ENCODE data around the gene OR10A6. TPM values are rescaled to one million over a fixed set of nuclear protein-coding genes. Genes with fewer than 3 reads are reported as not detected.

The OR10A6 gene
- total and polyA plus RNA-seq, 12 donors: not detected

DNA sequence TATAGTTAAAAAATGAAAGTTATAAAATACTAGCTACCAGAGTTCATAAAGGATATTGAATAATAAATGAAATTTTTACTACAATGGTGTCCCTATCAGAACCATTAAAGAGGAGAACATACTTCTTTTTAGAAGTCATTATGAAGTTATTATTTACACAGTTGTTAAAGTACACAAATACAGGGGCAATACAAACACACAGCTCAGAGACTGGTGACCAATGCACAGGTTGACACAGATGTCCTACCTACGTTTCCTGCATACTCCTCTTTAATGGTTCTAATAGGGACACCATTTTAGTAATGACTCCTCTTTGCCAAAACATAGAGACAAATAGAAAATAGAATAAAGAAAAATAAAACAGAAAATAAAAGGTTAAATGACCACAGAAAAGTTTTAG, 24.1 kb upstream of the OR10A6 start:
- no peak for DNase-seq
- H3K4me1 ChIP-seq: no peaks in the 10 kb centered on the region
- ATAC-seq: no peak
- WGBS, 2 donors: 67 to 69% methylated on average over 1 of the region's 1 CpG
- H3K36me3 ChIP-seq: no peaks in the 10 kb centered on the region
- H3K4me3 ChIP-seq: no peak overlapping the region
- intact Hi-C loops (cut with DNase I): no loop called here
- H3K27ac ChIP-seq: no peak overlapping the region
- H3K9me3 ChIP-seq: peaks cover 0 to 13% (median 0%) of the 10 kb centered on the region in 11 donors
- peaks cover 0 to 6% (median 0%) of the 10 kb centered on the region in 7 donors for H3K27me3 ChIP-seq
- no peak for TF ChIP-seq CTCF (IDR thresholded peaks at IDR 0.05)

- no peaks in the 10 kb centered on the region for H3K4me1 ChIP-seq
- H3K27ac ChIP-seq: no peak overlapping the region
- TF ChIP-seq CTCF (IDR thresholded peaks at IDR 0.05): no peak
- H3K27me3 ChIP-seq: peaks cover 0 to 16% (median 0%) of the 10 kb centered on the region in 7 donors
- WGBS, 2 donors: 73 to 76% methylated on average over 1 of the region's 1 CpG
- no peaks in the 10 kb centered on the region for H3K36me3 ChIP-seq
- ATAC-seq (no peak), DNase-seq (no peak)
- intact Hi-C loops (cut with DNase I): no loop called here
- H3K4me3 ChIP-seq: no peak overlapping the region
- H3K9me3 ChIP-seq: peaks cover 0 to 7% (median 0%) of the 10 kb centered on the region in 11 donors
These were observed 18.9 kb upstream of the OR10A6 start for GRCh38 chr11:7949934-7950333.

- Histone ChIP-seq H3K27me3 (peaks cover 0 to 10% (median 0%) of the 10 kb centered on the region in 7 donors), H3K36me3 (no peaks in the 10 kb centered on the region), H3K27ac (no peak overlapping the region), H3K4me3 (no peak overlapping the region), H3K9me3 (peaks cover 0 to 33% (median 19%) of the 10 kb centered on the region in 11 donors), H3K4me1 (no peaks in the 10 kb centered on the region)
- intact Hi-C loops (cut with DNase I): no loop called here
- WGBS, 2 donors: 84 to 86% methylated on average over 2 of the region's 2 CpGs
- TF ChIP-seq CTCF (IDR thresholded peaks at IDR 0.05): no peak
- ATAC-seq (no peak), DNase-seq (no peak)
These were observed 13.1 kb upstream of the OR10A6 start for GRCh38 chr11:7944123-7944522.

DNA sequence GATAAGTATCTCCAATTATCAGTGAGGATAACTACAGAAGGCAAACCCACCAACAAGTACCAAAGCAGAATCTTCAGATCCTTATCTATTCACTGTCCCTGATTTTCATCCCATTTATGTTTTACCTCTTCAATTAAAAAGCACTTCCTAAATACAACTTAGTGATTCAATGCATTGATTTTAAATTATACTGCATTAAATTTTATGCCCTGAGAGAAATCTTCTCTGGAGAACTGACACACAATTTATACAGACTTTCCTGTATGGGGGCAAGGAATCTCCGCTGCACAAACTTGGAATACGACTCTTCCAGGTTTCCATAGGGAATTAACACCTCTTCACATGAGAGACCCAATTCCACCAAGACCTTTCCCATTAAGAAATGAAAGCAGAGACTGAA, 10.5 kb upstream of the OR10A6 start, which contains the start of gene OR10A3:
Gene OR10A3, minus strand, starts transcription at position 101 of the 400 bp plus-strand sequence. CDS start 2,188 bp downstream, outside the sequence.
- WGBS, 2 donors: 77 to 81% methylated on average over 2 of the region's 2 CpGs
- no peak for ATAC-seq
- H3K36me3 ChIP-seq: no peaks in the 10 kb centered on the region

More for the DNA sequence above, 10.5 kb upstream of the OR10A6 start, which contains the start of gene OR10A3:
- Histone ChIP-seq H3K4me1 (no peaks in the 10 kb centered on the region), H3K4me3 (no peak within 1 kb of the TSS), H3K9me3 (peaks cover 0 to 33% (median 19%) of the 10 kb centered on the region in 11 donors), H3K27ac (no peak within 1 kb of the TSS), H3K27me3 (peaks cover 0 to 10% (median 0%) of the 10 kb centered on the region in 7 donors)
- no peak for TF ChIP-seq CTCF (IDR thresholded peaks at IDR 0.05)
- intact Hi-C loops (cut with DNase I): no loop called here
- no peak for DNase-seq

All from heart right ventricle (tissue), 16 donors.